ENCODE data around the gene ALG13.

The ALG13 gene

GRCh38 chrX:111649638-111650037, 31.3 kb upstream of the ALG13 start:
- DNase-seq (ENCODE audit: low read depth), result no peak
- no peak overlapping the region for H3K4me3 ChIP-seq (ENCODE audit: control insufficient read depth, low read depth, low read length)
- no peak for TF ChIP-seq CTCF (IDR thresholded peaks at IDR 0.05; ENCODE audit: control insufficient read depth, insufficient read depth, low read depth, low read length, missing control alignments)

GRCh38 chrX:111650845-111651244, 30.1 kb upstream of the ALG13 start:
- no peak overlapping the region for H3K4me3 ChIP-seq (ENCODE audit: control insufficient read depth, low read depth, low read length)
- TF ChIP-seq CTCF (IDR thresholded peaks at IDR 0.05; ENCODE audit: control insufficient read depth, insufficient read depth, low read depth, low read length, missing control alignments), result no peak
- DNase-seq (ENCODE audit: low read depth), result no peak

- no peak for TF ChIP-seq CTCF (IDR thresholded peaks at IDR 0.05; ENCODE audit: control insufficient read depth, insufficient read depth, low read depth, low read length, missing control alignments)
- H3K4me3 ChIP-seq (ENCODE audit: control insufficient read depth, low read depth, low read length), result no peak overlapping the region
- no peak for DNase-seq (ENCODE audit: low read depth)
Observed at GRCh38 chrX:111652719-111653118, 28.3 kb upstream of the ALG13 start.

GRCh38 chrX:111661241-111661640, 19.7 kb upstream of the ALG13 start:
- no peak for DNase-seq (ENCODE audit: low read depth)
- H3K4me3 ChIP-seq (ENCODE audit: control insufficient read depth, low read depth, low read length), result no peak overlapping the region
- TF ChIP-seq CTCF (IDR thresholded peaks at IDR 0.05; ENCODE audit: control insufficient read depth, insufficient read depth, low read depth, low read length, missing control alignments), result no peak

- no peak overlapping the region for H3K4me3 ChIP-seq (ENCODE audit: control insufficient read depth, low read depth, low read length)
- DNase-seq (ENCODE audit: low read depth), result no peak
- TF ChIP-seq CTCF (IDR thresholded peaks at IDR 0.05; ENCODE audit: control insufficient read depth, insufficient read depth, low read depth, low read length, missing control alignments), result no peak
Observed at GRCh38 chrX:111662292-111662691, 18.7 kb upstream of the ALG13 start.

GRCh38 chrX:111671668-111672067, 9.3 kb upstream of the ALG13 start:
- no peak for DNase-seq (ENCODE audit: low read depth)
- no peak for TF ChIP-seq CTCF (IDR thresholded peaks at IDR 0.05; ENCODE audit: control insufficient read depth, insufficient read depth, low read depth, low read length, missing control alignments)
- no peak overlapping the region for H3K4me3 ChIP-seq (ENCODE audit: control insufficient read depth, low read depth, low read length)

GRCh38 chrX:111687305-111687704, 6.3 kb downstream of the ALG13 start:
- DNase-seq (ENCODE audit: low read depth), result no peak
- no peak for TF ChIP-seq CTCF (IDR thresholded peaks at IDR 0.05; ENCODE audit: control insufficient read depth, insufficient read depth, low read depth, low read length, missing control alignments)

More at GRCh38 chrX:111687305-111687704, 6.3 kb downstream of the ALG13 start:
- H3K4me3 ChIP-seq (ENCODE audit: control insufficient read depth, low read depth, low read length), result no peak overlapping the region
